A673 (cell line): ENCODE measurements around the gene ZMAT3.

ENCODE experiments used
- EZH2 ChIP-seq: fragments of 200-600 bp; sonication (generic); IDR thresholded peaks from 2 replicates; pipeline ENCODE4 v1.6.1; 2017; ENCODE audit warnings: borderline replicate concordance, low read depth, mild to moderate bottlenecking, mixed read lengths, antibody characterized with exemption, low read length; ENCODE audit not compliant: poor library complexity, severe bottlenecking
- TF ChIP-seq, protein P1 (sequence below): fragments of 300-800, 200-600 bp; sonication (generic); conservative IDR thresholded peaks from 2 replicates; pipeline ENCODE4 v1.5.1; 2017; ENCODE audit warnings: low read depth, mild to moderate bottlenecking, antibody characterized with exemption, low read length, moderate library complexity, mixed read lengths

DNA sequence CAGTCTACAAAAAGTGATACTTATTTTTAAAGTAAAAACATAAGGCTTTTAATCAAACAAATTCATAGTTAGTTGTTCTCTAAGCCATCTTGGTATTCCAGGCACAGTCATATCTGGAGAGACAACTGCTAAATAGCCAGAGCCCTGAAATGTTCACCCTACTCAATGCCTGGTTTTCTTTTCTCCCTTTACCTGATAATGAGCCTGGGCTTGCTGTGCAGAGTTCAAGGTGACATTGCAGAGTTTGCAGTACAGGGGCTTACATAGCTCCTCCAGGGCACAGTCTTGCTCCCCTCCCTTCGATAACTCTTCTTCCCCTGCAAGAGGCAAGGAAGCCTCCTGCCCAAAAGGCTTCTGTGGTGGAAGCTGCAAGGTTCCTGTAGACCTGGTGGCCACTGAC lies 4.3 kb downstream of the ZMAT3 start:
- TF ChIP-seq, protein P1, sequence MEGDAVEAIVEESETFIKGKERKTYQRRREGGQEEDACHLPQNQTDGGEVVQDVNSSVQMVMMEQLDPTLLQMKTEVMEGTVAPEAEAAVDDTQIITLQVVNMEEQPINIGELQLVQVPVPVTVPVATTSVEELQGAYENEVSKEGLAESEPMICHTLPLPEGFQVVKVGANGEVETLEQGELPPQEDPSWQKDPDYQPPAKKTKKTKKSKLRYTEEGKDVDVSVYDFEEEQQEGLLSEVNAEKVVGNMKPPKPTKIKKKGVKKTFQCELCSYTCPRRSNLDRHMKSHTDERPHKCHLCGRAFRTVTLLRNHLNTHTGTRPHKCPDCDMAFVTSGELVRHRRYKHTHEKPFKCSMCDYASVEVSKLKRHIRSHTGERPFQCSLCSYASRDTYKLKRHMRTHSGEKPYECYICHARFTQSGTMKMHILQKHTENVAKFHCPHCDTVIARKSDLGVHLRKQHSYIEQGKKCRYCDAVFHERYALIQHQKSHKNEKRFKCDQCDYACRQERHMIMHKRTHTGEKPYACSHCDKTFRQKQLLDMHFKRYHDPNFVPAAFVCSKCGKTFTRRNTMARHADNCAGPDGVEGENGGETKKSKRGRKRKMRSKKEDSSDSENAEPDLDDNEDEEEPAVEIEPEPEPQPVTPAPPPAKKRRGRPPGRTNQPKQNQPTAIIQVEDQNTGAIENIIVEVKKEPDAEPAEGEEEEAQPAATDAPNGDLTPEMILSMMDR, result no peak
- TF ChIP-seq EZH2, result no peak
